GM06990 (cell line): ENCODE results near the gene ST8SIA1.

Experiments used
- DNase-seq: peaks from one replicate; pipeline ENCODE4 v3.0.0-alpha.2; 2011; ENCODE audit not compliant: insufficient read length; ENCODE audit errors: extremely low read depth
- H3K27me3 ChIP-seq: replicated peaks from 2 replicates; pipeline ENCODE4 v1.6.0; 2011; ENCODE audit warnings: low read length; ENCODE audit not compliant: control insufficient read depth, insufficient read depth
- H3K36me3 ChIP-seq: 2 replicates; pipeline ENCODE4 v1.5.1; 2011; ENCODE audit warnings: low read length; ENCODE audit not compliant: control insufficient read depth, insufficient read depth
- H3K4me3 ChIP-seq: replicated peaks from 2 replicates; pipeline ENCODE4 v1.5.1; 2011; ENCODE audit warnings: low read depth, mild to moderate bottlenecking, control low read depth, low read length
- CTCF ChIP-seq: IDR thresholded peaks from 2 replicates; pipeline ENCODE4 v1.5.1; 2011; ENCODE audit warnings: low read length, control low read depth, mild to moderate bottlenecking, inconsistent platforms; ENCODE audit not compliant: insufficient read depth, poor library complexity, severe bottlenecking

The ST8SIA1 gene

GRCh38 chr12:22272335-22273151 lies 62.0 kb downstream of the ST8SIA1 start:
- Histone ChIP-seq H3K4me3 (no peak overlapping the region), H3K27me3 (peaks cover 5% of the 10 kb centered on the region; the same call in 1 of the 2 replicates), H3K36me3 (no peaks in the 10 kb centered on the region)
- TF ChIP-seq CTCF: no peak
- no peak for DNase-seq

GRCh38 chr12:22271023-22271422 lies 63.5 kb downstream of the ST8SIA1 start:
- no peak overlapping the region for H3K4me3 ChIP-seq
- H3K36me3 ChIP-seq: no peaks in the 10 kb centered on the region
- peaks cover 2% of the 10 kb centered on the region; the same call in 1 of the 2 replicates for H3K27me3 ChIP-seq
- no peak for DNase-seq
- no peak for TF ChIP-seq CTCF

GRCh38 chr12:22268973-22269372 lies 65.5 kb downstream of the ST8SIA1 start:
- Histone ChIP-seq H3K36me3 (no peaks in the 10 kb centered on the region), H3K27me3 (no peaks in the 10 kb centered on the region), H3K4me3 (no peak overlapping the region)
- TF ChIP-seq CTCF: no peak
- no peak for DNase-seq

GRCh38 chr12:22268406-22268805 lies 66.1 kb downstream of the ST8SIA1 start:
- no peak for TF ChIP-seq CTCF
- H3K27me3 ChIP-seq: no peaks in the 10 kb centered on the region
- no peak overlapping the region for H3K4me3 ChIP-seq
- DNase-seq: no peak
- no peaks in the 10 kb centered on the region for H3K36me3 ChIP-seq

GRCh38 chr12:22266101-22266500 lies 68.4 kb downstream of the ST8SIA1 start:
- H3K36me3 ChIP-seq: no peaks in the 10 kb centered on the region
- H3K27me3 ChIP-seq: no peaks in the 10 kb centered on the region
- no peak overlapping the region for H3K4me3 ChIP-seq
- TF ChIP-seq CTCF: no peak
- DNase-seq: no peak
